ENCODE data around the gene SFXN4.

- TF ChIP-seq EZH2phosphoT487 (IDR thresholded peaks at IDR 0.05; ENCODE audit: insufficient read depth, low read depth) (no peak), EZH2 (IDR thresholded peaks at IDR 0.05; ENCODE audit: insufficient read depth, poor library complexity, severe bottlenecking) (no peak)
These were observed 32.8 kb downstream of the SFXN4 start for GRCh38 chr10:119132521-119133345.
